K562 (cell line): ENCODE data around the gene GPR15LG. TPM values are rescaled to one million over a fixed set of nuclear protein-coding genes. Genes with fewer than 3 reads are reported as not detected.
A peak's percentile ranks its signal among the peaks of the same experiment; 100 is the strongest.

ENCODE experiments used
- EWSR1 ChIP-seq: fragments of 450-650 bp; IDR thresholded peaks from 2 replicates; pipeline ENCODE4 v1.6.1; 2018; ENCODE audit warnings: borderline replicate concordance, mild to moderate bottlenecking, low read depth, moderate library complexity; ENCODE audit not compliant: partially characterized antibody
- FOXK1 ChIP-seq: sonication (generic); formaldehyde crosslinking; IDR thresholded peaks from 2 replicates; pipeline ENCODE4 v1.8.0; 2022; ENCODE audit warnings: missing genetic modification reagents, mild to moderate bottlenecking, borderline replicate concordance
- MBD2 ChIP-seq: sonication (generic); IDR thresholded peaks from 2 replicates; pipeline ENCODE4 v1.6.1; 2016; ENCODE audit warnings: low read depth, borderline replicate concordance
- MYNN ChIP-seq, 2 experiments: sonication (generic); formaldehyde crosslinking in 1 of 2; IDR thresholded peaks; 2 replicates each; pipeline versions ENCODE4 v1.5.0 to v1.6.1; 2016 to 2020; ENCODE audit warnings: antibody characterized with exemption in 1 of 2, missing genetic modification reagents in 1 of 2
- NR4A1 ChIP-seq, 2 experiments: fragments of 250-450 bp in 1 of 2; fragments of 450-650 bp in 1 of 2; sonication (Bioruptor Pico) in 1 of 2; IDR thresholded peaks; 2 replicates each; pipeline versions ENCODE4 v1.4.0 to v1.6.1; 2016 to 2020; ENCODE audit warnings: mild to moderate bottlenecking in 2 of 2, missing compliant biosample characterization in 1 of 2, missing genetic modification characterization in 1 of 2, moderate library complexity in 1 of 2
- POLR2A ChIP-seq: fragments of 450-650 bp; conservative IDR thresholded peaks from 2 replicates; pipeline ENCODE4 v1.6.1; 2016
- POLR2B ChIP-seq: fragments of 450-650 bp; IDR thresholded peaks from 2 replicates; pipeline ENCODE4 v1.6.1; 2018; ENCODE audit warnings: low read depth; ENCODE audit not compliant: partially characterized antibody
- RAD51 ChIP-seq: fragments of 450-650 bp; IDR thresholded peaks from 2 replicates; pipeline ENCODE4 v1.7.1; 2016; ENCODE audit warnings: low read depth, mild to moderate bottlenecking, borderline replicate concordance
- ZNF232 ChIP-seq: sonication (generic); formaldehyde crosslinking; IDR thresholded peaks from 2 replicates; pipeline ENCODE4 v1.8.0; 2022; ENCODE audit warnings: mild to moderate bottlenecking, missing genetic modification reagents
- polyA plus RNA-seq, 8 experiments: library from polyadenylated mRNA; depleted of rRNA in 4 of 8; stranded (reverse) in 5 of 8; unstranded in 3 of 8; fragments of >200 nt; fragmentation: Nextera tagmentation in 2 of 8; fragmentation: Illumina TruSeq in 1 of 8; extraction: Ambion mirVana in 2 of 8; extraction: Trizol in 1 of 8; gene quantifications; 2 replicates each; pipeline versions ENCODE4 v1.2.1 to v1.2.3, GENCODE V29; 2011 to 2014; ENCODE audit warnings: inconsistent platforms in 1 of 8, missing spikeins in 1 of 8
- total RNA-seq, 7 experiments: library from RNA; depleted of rRNA in 6 of 7; stranded (reverse); fragments of >200 nt in 6 of 7; fragmentation: Illumina TruSeq in 2 of 7; extraction: Trizol in 2 of 7; gene quantifications; 2 replicates each; pipeline versions ENCODE4 v1.2.1 to v1.2.3, GENCODE V29; 2011 to 2021; ENCODE audit warnings: low replicate concordance in 1 of 7
- TF ChIP-seq, protein P1 (sequence below), 3 experiments: fragments of 200-800 bp in 1 of 3; fragments of 250-450 bp in 1 of 3; fragments of 450-650 bp in 1 of 3; sonication (Bioruptor Pico) in 1 of 3; sonication (Bioruptor generic) in 1 of 3; formaldehyde crosslinking in 1 of 3; IDR thresholded peaks; 2 replicates each; pipeline versions ENCODE4 v1.6.1 to v1.8.0; 2016 to 2022; ENCODE audit warnings: mild to moderate bottlenecking in 2 of 3, missing genetic modification characterization in 2 of 3, missing compliant biosample characterization in 1 of 3, moderate library complexity in 1 of 3
- TF ChIP-seq, protein P2 (sequence below), 3 experiments: fragments of 200-800 bp in 1 of 3; sonication (Bioruptor generic) in 1 of 3; sonication (generic) in 1 of 3; formaldehyde crosslinking in 1 of 3; IDR thresholded peaks; 2 replicates each; pipeline versions ENCODE4 v1.6.1 to v1.8.0; 2016 to 2022; ENCODE audit warnings: mild to moderate bottlenecking in 2 of 3, missing compliant biosample characterization in 2 of 3, missing genetic modification characterization in 2 of 3, missing genetic modification reagents in 1 of 3
- TF ChIP-seq, protein P3 (sequence below): fragments of 450-650 bp; IDR thresholded peaks from 2 replicates; pipeline ENCODE4 v1.6.1; 2016; ENCODE audit warnings: borderline replicate concordance
- TF ChIP-seq, protein P4 (sequence below): fragments of 250-450 bp; sonication (Bioruptor Pico); IDR thresholded peaks from 2 replicates; pipeline ENCODE4 v1.9.0; 2021; ENCODE audit warnings: mild to moderate bottlenecking
- TF ChIP-seq, protein P5 (sequence below): sonication (generic); formaldehyde crosslinking; IDR thresholded peaks from 2 replicates; pipeline ENCODE4 v1.9.0; 2022; ENCODE audit warnings: mild to moderate bottlenecking, missing genetic modification reagents
- TF ChIP-seq, protein P6 (sequence below): sonication (generic); formaldehyde crosslinking; IDR thresholded peaks from 2 replicates; pipeline ENCODE4 v1.8.1; 2022; ENCODE audit warnings: missing genetic modification reagents

GPR15LG gene
- total and polyA plus RNA-seq, 9 of the 15 experiments (the other 6 are each of a cell fraction or from before 2014, with no cell fraction given), result 0.51 TPM; not detected in 8

DNA sequence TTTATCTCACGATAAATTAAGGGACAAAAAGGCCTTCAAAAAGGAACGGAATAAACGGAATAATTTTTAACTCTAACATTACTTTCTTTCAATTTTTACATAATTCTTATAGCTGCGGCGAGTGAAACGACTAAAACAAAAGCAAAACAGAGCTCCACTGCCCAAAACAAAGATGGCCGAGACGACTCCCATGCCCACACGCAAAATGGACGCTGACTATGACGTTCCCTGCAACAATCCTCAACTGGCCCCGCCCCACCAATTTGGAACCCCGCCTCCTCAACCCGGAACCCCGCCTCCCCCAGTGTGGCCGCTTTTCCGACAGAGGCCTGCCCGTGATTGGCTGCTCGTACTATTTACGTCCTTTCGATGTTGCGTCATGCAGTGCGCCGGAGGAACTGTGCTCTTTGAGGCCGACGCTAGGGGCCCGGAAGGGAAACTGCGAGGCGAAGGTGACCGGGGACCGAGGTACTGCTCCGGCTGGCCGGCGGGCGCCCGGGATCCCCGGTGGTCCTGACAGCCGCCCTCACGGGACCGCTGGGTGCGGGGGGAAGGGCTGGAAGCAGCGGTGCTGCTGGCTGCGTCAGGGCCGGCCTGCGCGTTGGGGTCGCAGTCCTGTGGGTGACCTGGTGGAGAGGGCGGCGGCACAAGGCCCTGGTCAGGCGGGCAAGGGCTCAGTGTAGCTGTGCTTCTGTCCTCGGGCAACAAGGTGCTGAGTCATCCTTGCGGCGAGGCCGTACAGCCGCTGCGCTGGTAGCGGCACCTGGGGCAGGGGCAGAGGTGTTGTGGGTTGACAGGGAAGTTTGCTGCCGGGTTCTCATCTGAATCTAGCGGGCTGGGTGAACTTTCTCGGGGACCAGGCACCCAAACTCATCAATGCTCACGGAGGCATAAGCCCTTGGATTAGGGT lies 34.2 kb upstream of the GPR15LG start, which contains the start of gene GHITM (continued):
- TF ChIP-seq, protein P1, sequence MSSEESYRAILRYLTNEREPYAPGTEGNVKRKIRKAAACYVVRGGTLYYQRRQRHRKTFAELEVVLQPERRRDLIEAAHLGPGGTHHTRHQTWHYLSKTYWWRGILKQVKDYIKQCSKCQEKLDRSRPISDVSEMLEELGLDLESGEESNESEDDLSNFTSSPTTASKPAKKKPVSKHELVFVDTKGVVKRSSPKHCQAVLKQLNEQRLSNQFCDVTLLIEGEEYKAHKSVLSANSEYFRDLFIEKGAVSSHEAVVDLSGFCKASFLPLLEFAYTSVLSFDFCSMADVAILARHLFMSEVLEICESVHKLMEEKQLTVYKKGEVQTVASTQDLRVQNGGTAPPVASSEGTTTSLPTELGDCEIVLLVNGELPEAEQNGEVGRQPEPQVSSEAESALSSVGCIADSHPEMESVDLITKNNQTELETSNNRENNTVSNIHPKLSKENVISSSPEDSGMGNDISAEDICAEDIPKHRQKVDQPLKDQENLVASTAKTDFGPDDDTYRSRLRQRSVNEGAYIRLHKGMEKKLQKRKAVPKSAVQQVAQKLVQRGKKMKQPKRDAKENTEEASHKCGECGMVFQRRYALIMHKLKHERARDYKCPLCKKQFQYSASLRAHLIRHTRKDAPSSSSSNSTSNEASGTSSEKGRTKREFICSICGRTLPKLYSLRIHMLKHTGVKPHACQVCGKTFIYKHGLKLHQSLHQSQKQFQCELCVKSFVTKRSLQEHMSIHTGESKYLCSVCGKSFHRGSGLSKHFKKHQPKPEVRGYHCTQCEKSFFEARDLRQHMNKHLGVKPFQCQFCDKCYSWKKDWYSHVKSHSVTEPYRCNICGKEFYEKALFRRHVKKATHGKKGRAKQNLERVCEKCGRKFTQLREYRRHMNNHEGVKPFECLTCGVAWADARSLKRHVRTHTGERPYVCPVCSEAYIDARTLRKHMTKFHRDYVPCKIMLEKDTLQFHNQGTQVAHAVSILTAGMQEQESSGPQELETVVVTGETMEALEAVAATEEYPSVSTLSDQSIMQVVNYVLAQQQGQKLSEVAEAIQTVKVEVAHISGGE (CRISPR knock-in tag; IDR thresholded peaks at IDR 0.05), result peak in 2 of 3 experiments; percentile 77 to 96; a peak in 5 of 6 replicates
- no peak for TF ChIP-seq MYNN (IDR thresholded peaks at IDR 0.05)
- TF ChIP-seq MYNN (CRISPR knock-in tag; IDR thresholded peaks at IDR 0.05), result no peak
- no peak; the same call in 1 of the 2 replicates for TF ChIP-seq ZNF232 (CRISPR knock-in tag)
- TF ChIP-seq POLR2A, result peak; percentile 97
- TF ChIP-seq, protein P2, sequence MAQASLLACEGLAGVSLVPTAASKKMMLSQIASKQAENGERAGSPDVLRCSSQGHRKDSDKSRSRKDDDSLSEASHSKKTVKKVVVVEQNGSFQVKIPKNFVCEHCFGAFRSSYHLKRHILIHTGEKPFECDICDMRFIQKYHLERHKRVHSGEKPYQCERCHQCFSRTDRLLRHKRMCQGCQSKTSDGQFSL (CRISPR knock-in tag; IDR thresholded peaks at IDR 0.05), result 0 out of 2 replicates have a peak, but pooled peaks have one; percentile 39
- TF ChIP-seq, protein P2 (tag; IDR thresholded peaks at IDR 0.05), result no peak
- TF ChIP-seq, protein P3, sequence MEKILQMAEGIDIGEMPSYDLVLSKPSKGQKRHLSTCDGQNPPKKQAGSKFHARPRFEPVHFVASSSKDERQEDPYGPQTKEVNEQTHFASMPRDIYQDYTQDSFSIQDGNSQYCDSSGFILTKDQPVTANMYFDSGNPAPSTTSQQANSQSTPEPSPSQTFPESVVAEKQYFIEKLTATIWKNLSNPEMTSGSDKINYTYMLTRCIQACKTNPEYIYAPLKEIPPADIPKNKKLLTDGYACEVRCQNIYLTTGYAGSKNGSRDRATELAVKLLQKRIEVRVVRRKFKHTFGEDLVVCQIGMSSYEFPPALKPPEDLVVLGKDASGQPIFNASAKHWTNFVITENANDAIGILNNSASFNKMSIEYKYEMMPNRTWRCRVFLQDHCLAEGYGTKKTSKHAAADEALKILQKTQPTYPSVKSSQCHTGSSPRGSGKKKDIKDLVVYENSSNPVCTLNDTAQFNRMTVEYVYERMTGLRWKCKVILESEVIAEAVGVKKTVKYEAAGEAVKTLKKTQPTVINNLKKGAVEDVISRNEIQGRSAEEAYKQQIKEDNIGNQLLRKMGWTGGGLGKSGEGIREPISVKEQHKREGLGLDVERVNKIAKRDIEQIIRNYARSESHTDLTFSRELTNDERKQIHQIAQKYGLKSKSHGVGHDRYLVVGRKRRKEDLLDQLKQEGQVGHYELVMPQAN, result peak; percentile 92
- TF ChIP-seq, protein P4, sequence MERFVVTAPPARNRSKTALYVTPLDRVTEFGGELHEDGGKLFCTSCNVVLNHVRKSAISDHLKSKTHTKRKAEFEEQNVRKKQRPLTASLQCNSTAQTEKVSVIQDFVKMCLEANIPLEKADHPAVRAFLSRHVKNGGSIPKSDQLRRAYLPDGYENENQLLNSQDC, result no peak
- peak; percentile 93 for TF ChIP-seq POLR2B
- no peak for TF ChIP-seq FOXK1
- TF ChIP-seq RAD51, result no peak
- TF ChIP-seq MBD2, result peak; percentile 96
- TF ChIP-seq, protein P5, sequence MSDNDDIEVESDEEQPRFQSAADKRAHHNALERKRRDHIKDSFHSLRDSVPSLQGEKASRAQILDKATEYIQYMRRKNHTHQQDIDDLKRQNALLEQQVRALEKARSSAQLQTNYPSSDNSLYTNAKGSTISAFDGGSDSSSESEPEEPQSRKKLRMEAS (CRISPR knock-in tag), result peak; percentile 79; the same call in 1 of the 2 replicates
- TF ChIP-seq NR4A1 (CRISPR knock-in tag; IDR thresholded peaks at IDR 0.05), result peak; percentile 67; the same call in 1 of the 2 replicates
- no peak for TF ChIP-seq NR4A1 (tag; IDR thresholded peaks at IDR 0.05)
- TF ChIP-seq EWSR1, result no peak
- TF ChIP-seq, protein P6, sequence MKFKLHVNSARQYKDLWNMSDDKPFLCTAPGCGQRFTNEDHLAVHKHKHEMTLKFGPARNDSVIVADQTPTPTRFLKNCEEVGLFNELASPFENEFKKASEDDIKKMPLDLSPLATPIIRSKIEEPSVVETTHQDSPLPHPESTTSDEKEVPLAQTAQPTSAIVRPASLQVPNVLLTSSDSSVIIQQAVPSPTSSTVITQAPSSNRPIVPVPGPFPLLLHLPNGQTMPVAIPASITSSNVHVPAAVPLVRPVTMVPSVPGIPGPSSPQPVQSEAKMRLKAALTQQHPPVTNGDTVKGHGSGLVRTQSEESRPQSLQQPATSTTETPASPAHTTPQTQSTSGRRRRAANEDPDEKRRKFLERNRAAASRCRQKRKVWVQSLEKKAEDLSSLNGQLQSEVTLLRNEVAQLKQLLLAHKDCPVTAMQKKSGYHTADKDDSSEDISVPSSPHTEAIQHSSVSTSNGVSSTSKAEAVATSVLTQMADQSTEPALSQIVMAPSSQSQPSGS (CRISPR knock-in tag), result peak; percentile 9; the same call in 1 of the 2 replicates
